ENCODE results near the gene C1orf216.

GRCh38 chr1:35688161-35688560, 30.5 kb downstream of the C1orf216 start:
- TF ChIP-seq CTCF (IDR thresholded peaks at IDR 0.05) (no peak), POLR2A (IDR thresholded peaks at IDR 0.05) (no peak)
